Upper lobe of left lung (tissue), 4 donors: ENCODE data around the gene ACVR1.

ENCODE experiments used
- CTCF ChIP-seq, 6 experiments: fragments of 450-650 bp in 4 of 6; fragments of 200-600 bp in 2 of 6; sonication (generic) in 2 of 6; IDR thresholded peaks; one replicate each; pipeline ENCODE4 v1.5.1; 2016 to 2019; ENCODE audit warnings: antibody characterized with exemption in 6 of 6
- EP300 ChIP-seq, 4 donors: sonication (generic); formaldehyde crosslinking; IDR thresholded peaks; one replicate each; pipeline ENCODE4 v1.5.1; 2017; ENCODE audit warnings: antibody characterized with exemption in 4 of 4, control low read depth in 2 of 4
- POLR2A ChIP-seq, 4 donors: fragments of 450-650 bp; IDR thresholded peaks; one replicate each; pipeline ENCODE4 v1.5.1; 2016 to 2017; ENCODE audit warnings: antibody characterized with exemption in 4 of 4, mild to moderate bottlenecking in 2 of 4
- POLR2AphosphoS5 ChIP-seq, 2 donors: sonication (generic); formaldehyde crosslinking; IDR thresholded peaks; one replicate each; pipeline ENCODE4 v1.5.1; 2017; ENCODE audit warnings: antibody characterized with exemption in 2 of 2

- TF ChIP-seq CTCF (IDR thresholded peaks at IDR 0.05) (no peak), EP300 (IDR thresholded peaks at IDR 0.05) (no peak), POLR2A (IDR thresholded peaks at IDR 0.05) (no peak), POLR2AphosphoS5 (IDR thresholded peaks at IDR 0.05) (no peak)
Observed at GRCh38 chr2:157880927-157881326, 4.8 kb upstream of the ACVR1 start.
